Retinal pigment epithelial cell (primary cell): ENCODE results near the gene VWF.

Experiments
- DNase-seq: peaks from one replicate; pipeline ENCODE4 v3.0.0-alpha.2; 2010; ENCODE audit warnings: low read depth
- H3K4me3 ChIP-seq: 2 replicates; pipeline ENCODE4 v1.5.1; 2011; ENCODE audit warnings: mild to moderate bottlenecking, low read length, control low read depth, moderate library complexity
- CTCF ChIP-seq: conservative IDR thresholded peaks from 2 replicates; pipeline ENCODE4 v1.5.1; 2011; ENCODE audit warnings: low read depth, low read length, control low read depth, inconsistent platforms

VWF gene

GRCh38 chr12:6069437-6070093 lies 54.9 kb downstream of the VWF start:
- TF ChIP-seq CTCF = no peak
- DNase-seq = no peak

GRCh38 chr12:6068227-6068626 lies 56.2 kb downstream of the VWF start:
- TF ChIP-seq CTCF = no peak
- H3K4me3 ChIP-seq = no peak overlapping the region
- DNase-seq = no peak

More at GRCh38 chr12:6069437-6070093, 54.9 kb downstream of the VWF start:
- H3K4me3 ChIP-seq = no peak overlapping the region

- no peak overlapping the region for H3K4me3 ChIP-seq
- no peak for DNase-seq
- peak; percentile 61 for TF ChIP-seq CTCF
These were observed 57.1 kb downstream of the VWF start for GRCh38 chr12:6067152-6067916.

DNA sequence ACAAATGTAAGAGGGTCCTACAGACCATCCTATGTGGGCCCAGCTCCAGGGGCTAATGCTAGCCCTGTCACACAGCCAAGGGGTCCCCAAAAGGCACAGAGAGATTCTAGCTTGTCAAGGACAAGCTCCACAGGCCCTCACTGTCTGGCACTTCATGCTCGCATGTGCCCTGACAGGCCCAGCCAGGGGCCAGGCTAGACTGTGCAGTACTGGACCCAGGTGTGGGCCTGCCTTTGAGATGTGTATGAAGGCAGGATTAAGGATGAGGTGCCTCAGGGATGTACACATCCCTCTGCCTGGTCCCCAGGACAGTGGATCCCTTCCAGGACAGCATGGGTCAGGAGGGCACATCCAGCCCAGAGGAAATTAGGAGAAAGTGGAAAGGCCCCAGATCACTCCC lies 57.8 kb downstream of the VWF start:
- H3K4me3 ChIP-seq = no peak overlapping the region
- TF ChIP-seq CTCF = no peak
- DNase-seq = no peak

DNA sequence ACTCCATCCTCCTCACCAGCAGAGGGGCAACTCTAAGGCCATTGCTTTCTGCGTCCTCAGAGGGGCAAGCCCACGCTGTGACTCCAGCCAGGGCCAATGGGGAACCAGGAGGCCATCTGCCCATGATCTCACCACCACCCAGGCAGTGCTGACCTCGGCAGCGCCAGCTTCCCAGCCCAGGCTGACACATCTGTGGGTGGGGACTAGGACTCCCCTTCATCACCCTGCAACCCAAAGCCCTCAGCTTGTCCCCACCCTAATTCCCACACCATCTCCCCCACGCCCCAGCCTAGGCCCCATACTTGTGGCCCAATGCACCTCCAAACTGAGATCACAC lies 58.6 kb downstream of the VWF start:
- no peak for TF ChIP-seq CTCF
- H3K4me3 ChIP-seq = no peak overlapping the region
- no peak for DNase-seq

- TF ChIP-seq CTCF = no peak
These were observed 59.2 kb downstream of the VWF start for GRCh38 chr12:6065131-6065862.

More at GRCh38 chr12:6065131-6065862, 59.2 kb downstream of the VWF start:
- H3K4me3 ChIP-seq = no peak overlapping the region
- DNase-seq = no peak
